Hepatocyte (in vitro differentiated cells): ENCODE data around the gene RHOT1. TPM values are rescaled to one million over a fixed set of nuclear protein-coding genes. Genes with fewer than 3 reads are reported as not detected.

Experiments
- DNase-seq: peaks from one replicate; pipeline ENCODE4 v3.0.0-alpha.2; 2016; ENCODE audit warnings: low spot score
- H2AFZ ChIP-seq: fragments of 200-600 bp; sonication (generic); 2 replicates; pipeline ENCODE4 v1.6.0; 2016; ENCODE audit warnings: antibody characterized with exemption, mild to moderate bottlenecking
- H3K27ac ChIP-seq: fragments of 200-600 bp; sonication (generic); 2 replicates; pipeline ENCODE4 v1.5.1; 2016; ENCODE audit warnings: mild to moderate bottlenecking
- H3K27me3 ChIP-seq: fragments of 200-600 bp; sonication (generic); 2 replicates; pipeline ENCODE4 v1.6.1; 2016
- H3K36me3 ChIP-seq: fragments of 200-600 bp; sonication (generic); replicated peaks from 2 replicates; pipeline ENCODE4 v1.5.1; 2016; ENCODE audit warnings: low read depth; ENCODE audit not compliant: insufficient read depth
- H3K4me1 ChIP-seq: fragments of 200-600 bp; sonication (generic); 2 replicates; pipeline ENCODE4 v1.5.1; 2016; ENCODE audit warnings: mild to moderate bottlenecking, moderate library complexity; ENCODE audit not compliant: insufficient read depth
- H3K4me2 ChIP-seq: fragments of 200-600 bp; sonication (generic); 2 replicates; pipeline ENCODE4 v1.6.0; 2016
- H3K4me3 ChIP-seq: fragments of 200-600 bp; sonication (generic); 2 replicates; pipeline ENCODE4 v1.5.1; 2016; ENCODE audit warnings: mild to moderate bottlenecking
- H3K79me2 ChIP-seq: fragments of 200-600 bp; sonication (generic); 2 replicates; pipeline ENCODE4 v1.6.0; 2017; ENCODE audit warnings: mild to moderate bottlenecking
- H3K9me2 ChIP-seq: fragments of 200-600 bp; sonication (generic); replicated peaks from 2 replicates; pipeline ENCODE4 v1.6.0; 2017; ENCODE audit warnings: mild to moderate bottlenecking; ENCODE audit not compliant: insufficient read depth
- H3K9me3 ChIP-seq: fragments of 200-600 bp; sonication (generic); 2 replicates; pipeline ENCODE4 v1.5.1; 2016; ENCODE audit warnings: low read depth, mild to moderate bottlenecking
- H4K20me1 ChIP-seq: fragments of 200-600 bp; sonication (generic); 2 replicates; pipeline ENCODE4 v1.6.0; 2016; ENCODE audit warnings: mild to moderate bottlenecking; ENCODE audit not compliant: insufficient read depth, poor library complexity, severe bottlenecking
- CTCF ChIP-seq: fragments of 200-600 bp; sonication (generic); IDR thresholded peaks from 2 replicates; pipeline ENCODE4 v1.5.1; 2016; ENCODE audit warnings: antibody characterized with exemption, mild to moderate bottlenecking; ENCODE audit not compliant: poor library complexity
- EZH2 ChIP-seq: fragments of 200-600 bp; sonication (generic); IDR thresholded peaks from 2 replicates; pipeline ENCODE4 v1.6.1; 2016; ENCODE audit warnings: antibody characterized with exemption, mild to moderate bottlenecking, borderline replicate concordance
- EZH2phosphoT487 ChIP-seq: fragments of 200-600 bp; sonication (generic); IDR thresholded peaks from one replicate; pipeline ENCODE4 v1.6.1; 2018; ENCODE audit warnings: antibody characterized with exemption, mild to moderate bottlenecking, low read depth, moderate library complexity; ENCODE audit not compliant: unreplicated experiment, severe bottlenecking
- WGBS: methylation state at CpG from one replicate; pipeline ENCODE4 v1.1.6; 2016; ENCODE audit warnings: low lambda C conversion rate; ENCODE audit errors: missing lambda C conversion rate; 5-methylcytosine and 5-hydroxymethylcytosine counted together
- polyA plus RNA-seq: library from polyadenylated mRNA; unstranded; fragments of >200 nt; fragmentation: Nextera tagmentation; extraction: Ambion mirVana; gene quantifications from 2 replicates; pipeline ENCODE4 v1.2.1, GENCODE V29; 2016
- total RNA-seq: library from RNA; depleted of rRNA; stranded (reverse); fragments of >200 nt; gene quantifications from 2 replicates; pipeline ENCODE4 v1.2.3, GENCODE V29; 2014

RHOT1 gene
- total and polyA plus RNA-seq, 2 experiments from 2014 or later = 22.6 to 38.4 TPM

GRCh38 chr17:32120141-32120540, 22.2 kb upstream of the RHOT1 start:
- Histone ChIP-seq H3K4me1 (no peaks in the 10 kb centered on the region), H3K27me3 (no peaks in the 10 kb centered on the region), H4K20me1 (no peaks in the 10 kb centered on the region), H3K4me2 (no peak overlapping the region), H3K4me3 (no peak overlapping the region), H3K79me2 (no peaks in the 10 kb centered on the region), H3K36me3 (no peaks in the 10 kb centered on the region), H3K9me3 (no peaks in the 10 kb centered on the region), H3K9me2 (no peaks in the 10 kb centered on the region), H2AFZ (no peak overlapping the region), H3K27ac (no peak overlapping the region)
- 44% methylated on average over 4 of the region's 4 CpGs for WGBS
- DNase-seq = no peak
- no peak for TF ChIP-seq CTCF
- TF ChIP-seq EZH2 = no peak
- TF ChIP-seq EZH2phosphoT487 = no peak

GRCh38 chr17:32120716-32121115, 21.6 kb upstream of the RHOT1 start:
- 89% methylated on average over 3 of the region's 3 CpGs for WGBS

GRCh38 chr17:32123782-32124181, 18.5 kb upstream of the RHOT1 start:
- Histone ChIP-seq H3K27ac (no peak overlapping the region), H3K79me2 (no peaks in the 10 kb centered on the region), H2AFZ (no peak overlapping the region), H3K9me2 (no peaks in the 10 kb centered on the region), H3K4me3 (no peak overlapping the region), H3K27me3 (no peaks in the 10 kb centered on the region), H3K9me3 (no peaks in the 10 kb centered on the region), H3K4me2 (no peak overlapping the region), H4K20me1 (no peaks in the 10 kb centered on the region), H3K4me1 (no peaks in the 10 kb centered on the region), H3K36me3 (no peaks in the 10 kb centered on the region)
- DNase-seq = no peak
- TF ChIP-seq EZH2 = no peak
- TF ChIP-seq EZH2phosphoT487 = no peak
- no peak for TF ChIP-seq CTCF
- 78% methylated on average over 6 of the region's 6 CpGs for WGBS

More at GRCh38 chr17:32120716-32121115, 21.6 kb upstream of the RHOT1 start:
- no peak overlapping the region for H3K27ac ChIP-seq
- H3K9me3 ChIP-seq = no peaks in the 10 kb centered on the region
- TF ChIP-seq CTCF = no peak
- no peak overlapping the region for H3K4me2 ChIP-seq
- no peak overlapping the region for H2AFZ ChIP-seq
- no peaks in the 10 kb centered on the region for H3K79me2 ChIP-seq
- DNase-seq = no peak
- no peaks in the 10 kb centered on the region for H3K27me3 ChIP-seq
- no peaks in the 10 kb centered on the region for H4K20me1 ChIP-seq
- no peaks in the 10 kb centered on the region for H3K36me3 ChIP-seq
- no peak overlapping the region for H3K4me3 ChIP-seq
- H3K9me2 ChIP-seq = no peaks in the 10 kb centered on the region
- H3K4me1 ChIP-seq = no peaks in the 10 kb centered on the region
